Liver (tissue), 3 donors: ENCODE measurements around the gene AGPAT3.

Experiments used
- SP1 ChIP-seq: IDR thresholded peaks from 2 replicates; pipeline ENCODE4 v1.6.1; 2018; ENCODE audit warnings: antibody characterized with exemption, mild to moderate bottlenecking
- TF ChIP-seq, protein P1 (sequence below): fragments of 150-350 bp; IDR thresholded peaks from 2 replicates; pipeline ENCODE4 v1.5.1; 2017; ENCODE audit warnings: improper control_type of control experiment, low read depth, low read length; ENCODE audit not compliant: missing input control
- donor health status: healthy.
- donor health status: healthy.

DNA sequence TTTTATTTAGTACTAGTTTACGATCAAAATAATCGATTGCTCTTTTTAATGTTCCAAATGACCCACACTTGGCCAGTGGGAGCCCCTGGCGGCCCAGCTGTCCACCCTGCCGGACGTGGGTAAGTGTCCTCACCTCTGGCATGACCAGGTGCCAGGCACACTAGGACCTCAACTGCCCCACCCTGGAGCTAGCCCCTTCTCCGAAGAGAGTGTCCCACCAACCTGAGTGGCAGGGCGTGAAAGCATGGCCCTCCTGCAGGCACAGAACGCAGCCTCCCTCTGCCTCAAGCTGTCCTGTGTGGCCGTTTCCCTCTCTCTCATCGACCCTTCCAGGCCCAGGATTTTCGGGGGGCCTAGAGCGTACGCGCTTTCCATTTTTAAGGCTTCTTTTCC lies 32.9 kb upstream of the AGPAT3 start:
- TF ChIP-seq, protein P1, sequence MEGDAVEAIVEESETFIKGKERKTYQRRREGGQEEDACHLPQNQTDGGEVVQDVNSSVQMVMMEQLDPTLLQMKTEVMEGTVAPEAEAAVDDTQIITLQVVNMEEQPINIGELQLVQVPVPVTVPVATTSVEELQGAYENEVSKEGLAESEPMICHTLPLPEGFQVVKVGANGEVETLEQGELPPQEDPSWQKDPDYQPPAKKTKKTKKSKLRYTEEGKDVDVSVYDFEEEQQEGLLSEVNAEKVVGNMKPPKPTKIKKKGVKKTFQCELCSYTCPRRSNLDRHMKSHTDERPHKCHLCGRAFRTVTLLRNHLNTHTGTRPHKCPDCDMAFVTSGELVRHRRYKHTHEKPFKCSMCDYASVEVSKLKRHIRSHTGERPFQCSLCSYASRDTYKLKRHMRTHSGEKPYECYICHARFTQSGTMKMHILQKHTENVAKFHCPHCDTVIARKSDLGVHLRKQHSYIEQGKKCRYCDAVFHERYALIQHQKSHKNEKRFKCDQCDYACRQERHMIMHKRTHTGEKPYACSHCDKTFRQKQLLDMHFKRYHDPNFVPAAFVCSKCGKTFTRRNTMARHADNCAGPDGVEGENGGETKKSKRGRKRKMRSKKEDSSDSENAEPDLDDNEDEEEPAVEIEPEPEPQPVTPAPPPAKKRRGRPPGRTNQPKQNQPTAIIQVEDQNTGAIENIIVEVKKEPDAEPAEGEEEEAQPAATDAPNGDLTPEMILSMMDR: no peak
- no peak for TF ChIP-seq SP1
